ENCODE data around the gene FLOT1. TPM values are rescaled to one million over a fixed set of nuclear protein-coding genes. Genes with fewer than 3 reads are reported as not detected.
A peak's percentile ranks its signal among the peaks of the same experiment; 100 is the strongest.

The FLOT1 gene
- total RNA-seq, 1 experiment from 2014 or later = 176 TPM

GRCh38 chr6:30767944-30768301 is 25.4 kb upstream of the FLOT1 start:
- Histone ChIP-seq H3K27me3 (ENCODE audit: control insufficient read depth, insufficient read depth, low read length) (no peaks in the 10 kb centered on the region), H3K27ac (ENCODE audit: low read length) (peak overlapping the region; percentile 85), H3K36me3 (ENCODE audit: control insufficient read depth, insufficient read depth, low read length) (no peaks in the 10 kb centered on the region), H3K4me1 (ENCODE audit: control insufficient read depth, insufficient read depth, low read length) (peaks cover 36% of the 10 kb centered on the region), H3K9me3 (ENCODE audit: control insufficient read depth, insufficient read depth, low read depth, low read length) (no peaks in the 10 kb centered on the region), H3K4me3 (ENCODE audit: low read depth in 2 of 2, low read length in 2 of 2) (no peak overlapping the region)
- ChIA-PET CTCF (no interaction called here), POLR2A (interaction anchor here (0.7 kb wide), 1 partner anchor 356 kb away, joined by 5 read pairs; no protein-coding TSS in a partner anchor)
- ATAC-seq (no peak), DNase-seq (ENCODE audit: low read depth, low spot score) (no peak)
- no TSS peak for BruUV-seq (replicated peaks)
- intact Hi-C loops (cut with micrococcal nuclease; ENCODE audit: unreplicated experiment) = no loop called here
- in situ Hi-C loops (cut with HindIII; ENCODE audit: low pct_unique_long_range_greater_than_20kb, low sequenced_read_pairs) = no loop called here
- TF ChIP-seq TCF7L2 (IDR thresholded peaks at IDR 0.05; ENCODE audit: low read depth, low read length) = no peak
- no peak for TF ChIP-seq POLR2AphosphoS5 (IDR thresholded peaks at IDR 0.05; ENCODE audit: low read depth, low read length)
- no peak for TF ChIP-seq REST (IDR thresholded peaks at IDR 0.05; ENCODE audit: insufficient read depth in 1 of 2, low read depth in 2 of 2, low read length in 1 of 2)
- TF ChIP-seq CTCF (IDR thresholded peaks at IDR 0.05) = no peak
- TF ChIP-seq SIN3A (IDR thresholded peaks at IDR 0.05; ENCODE audit: borderline replicate concordance, insufficient read depth, low read depth, low read length) = no peak

GRCh38 chr6:30767158-30767943 is 24.9 kb upstream of the FLOT1 start:
- Histone ChIP-seq H3K4me3 (ENCODE audit: low read depth in 2 of 2, low read length in 2 of 2) (no peak overlapping the region), H3K27ac (ENCODE audit: low read length) (peak overlapping the region; percentile 85), H3K4me1 (ENCODE audit: control insufficient read depth, insufficient read depth, low read length) (peaks cover 36% of the 10 kb centered on the region), H3K27me3 (ENCODE audit: control insufficient read depth, insufficient read depth, low read length) (no peaks in the 10 kb centered on the region), H3K36me3 (ENCODE audit: control insufficient read depth, insufficient read depth, low read length) (no peaks in the 10 kb centered on the region), H3K9me3 (ENCODE audit: control insufficient read depth, insufficient read depth, low read depth, low read length) (no peaks in the 10 kb centered on the region)
- DNase-seq (ENCODE audit: low read depth, low spot score) (no peak), ATAC-seq (no peak)
- in situ Hi-C loops (cut with HindIII; ENCODE audit: low pct_unique_long_range_greater_than_20kb, low sequenced_read_pairs) = no loop called here
- no TSS peak for BruUV-seq (replicated peaks)
- TF ChIP-seq REST (IDR thresholded peaks at IDR 0.05; ENCODE audit: insufficient read depth in 1 of 2, low read depth in 2 of 2, low read length in 1 of 2) (no peak), POLR2AphosphoS5 (IDR thresholded peaks at IDR 0.05; ENCODE audit: low read depth, low read length) (no peak), TCF7L2 (IDR thresholded peaks at IDR 0.05; ENCODE audit: low read depth, low read length) (no peak), SIN3A (IDR thresholded peaks at IDR 0.05; ENCODE audit: borderline replicate concordance, insufficient read depth, low read depth, low read length) (no peak), CTCF (IDR thresholded peaks at IDR 0.05) (no peak)
- intact Hi-C loops (cut with micrococcal nuclease; ENCODE audit: unreplicated experiment) = no loop called here
- ChIA-PET CTCF (interaction anchor here (0.6 kb wide), 1 partner anchor 11 kb away, joined by 3 read pairs; no protein-coding TSS in a partner anchor), POLR2A (interaction anchor here (0.6 to 0.7 kb wide), 2 partner anchors 12 to 357 kb away, joined by 4 to 5 read pairs; no protein-coding TSS in a partner anchor)

All from Panc1 (cell line).